Measurements from ENCODE around the gene TH. TPM values are rescaled to one million over a fixed set of nuclear protein-coding genes. Genes with fewer than 3 reads are reported as not detected.

TH gene
- total and polyA plus RNA-seq, 9 of the 15 experiments (the other 6 are each of a cell fraction or from before 2014, with no cell fraction given): not detected

DNA sequence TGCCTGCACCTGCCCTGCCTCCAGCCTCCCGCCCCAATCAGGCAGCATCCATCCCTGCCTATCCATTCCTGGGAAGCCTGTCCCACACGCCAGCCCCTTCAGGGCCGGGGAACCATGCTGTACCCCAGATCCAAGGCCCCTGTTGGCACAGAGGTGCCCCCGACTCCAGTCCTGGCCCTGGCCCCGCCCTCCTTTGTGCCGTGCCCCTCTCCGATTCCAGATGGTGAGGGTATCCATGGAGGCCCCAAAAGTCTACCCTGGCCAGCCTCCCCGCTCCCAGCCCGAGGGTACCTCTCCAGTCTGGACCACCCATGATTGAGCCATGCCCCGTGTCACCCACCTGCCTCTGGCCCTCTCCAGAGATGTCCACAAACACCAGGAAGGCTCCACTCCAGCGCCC is 2.7 kb upstream of the TH start:
- Histone ChIP-seq H3K4me1 (replicated peaks in 1 of 2; ENCODE audit: control insufficient read depth in 2 of 2, insufficient read depth in 2 of 2, low read length in 2 of 2) (peaks cover 0 to 15% of the 10 kb centered on the region in 2 experiments; a peak in 2 of 5 replicates), H3K4me3 (no peak overlapping the region), H4K20me1 (replicated peaks; ENCODE audit: control insufficient read depth, insufficient read depth, low read length) (no peaks in the 10 kb centered on the region; the same call in none of the 2 replicates), H2AFZ (ENCODE audit: low read depth, low read length) (no peak overlapping the region), H3K4me2 (ENCODE audit: insufficient read depth, low read length) (no peak overlapping the region), H3K79me2 (ENCODE audit: control insufficient read depth, insufficient read depth, low read length) (no peaks in the 10 kb centered on the region), H3K27me3 (ENCODE audit: control insufficient read depth in 2 of 2, insufficient read depth in 2 of 2, low read length in 2 of 2) (peaks cover 7 to 47% of the 10 kb centered on the region in 2 experiments; a peak in 4 of 5 replicates), H3K9me3 (replicated peaks; ENCODE audit: control insufficient read depth, insufficient read depth, low read depth, low read length) (no peaks in the 10 kb centered on the region; the same call in 1 of the 2 replicates), H3K9me1 (ENCODE audit: control insufficient read depth, insufficient read depth, low read length) (no peaks in the 10 kb centered on the region), H3K36me3 (ENCODE audit: control insufficient read depth, insufficient read depth, low read length) (no peaks in the 10 kb centered on the region), H3K27ac (ENCODE audit: extremely low read depth, low read depth, low read length) (no peak overlapping the region), H3K9ac (ENCODE audit: insufficient read depth in 1 of 2, low read depth in 2 of 2, low read length in 2 of 2) (no peak overlapping the region)
- ChIA-PET POLR2A (no interaction called here), CTCF (ENCODE audit: low intra/inter-chr PET ratio) (no interaction called here)
- intact Hi-C loops (cut with micrococcal nuclease): no loop called here
- WGBS (ENCODE audit: insufficient coverage, low coverage, missing lambda C conversion rate): 5% methylated on average over 11 of the region's 11 CpGs
- in situ Hi-C loops (cut with MboI): no loop called here
- no TSS peak for BruUV-seq (replicated peaks)
- no peak for FAIRE-seq
- DNase-seq (ENCODE audit: extremely low read depth in 1 of 4, low spot score in 3 of 4): no peak
- no peak for ATAC-seq
- TF ChIP-seq ZMIZ1 (IDR thresholded peaks at IDR 0.05; ENCODE audit: low read depth in 2 of 2, low read length in 2 of 2) (no peak), MTF1 (CRISPR knock-in tag; IDR thresholded peaks at IDR 0.05; ENCODE audit: borderline replicate concordance) (no peak)
- TF ChIP-seq, protein P1, sequence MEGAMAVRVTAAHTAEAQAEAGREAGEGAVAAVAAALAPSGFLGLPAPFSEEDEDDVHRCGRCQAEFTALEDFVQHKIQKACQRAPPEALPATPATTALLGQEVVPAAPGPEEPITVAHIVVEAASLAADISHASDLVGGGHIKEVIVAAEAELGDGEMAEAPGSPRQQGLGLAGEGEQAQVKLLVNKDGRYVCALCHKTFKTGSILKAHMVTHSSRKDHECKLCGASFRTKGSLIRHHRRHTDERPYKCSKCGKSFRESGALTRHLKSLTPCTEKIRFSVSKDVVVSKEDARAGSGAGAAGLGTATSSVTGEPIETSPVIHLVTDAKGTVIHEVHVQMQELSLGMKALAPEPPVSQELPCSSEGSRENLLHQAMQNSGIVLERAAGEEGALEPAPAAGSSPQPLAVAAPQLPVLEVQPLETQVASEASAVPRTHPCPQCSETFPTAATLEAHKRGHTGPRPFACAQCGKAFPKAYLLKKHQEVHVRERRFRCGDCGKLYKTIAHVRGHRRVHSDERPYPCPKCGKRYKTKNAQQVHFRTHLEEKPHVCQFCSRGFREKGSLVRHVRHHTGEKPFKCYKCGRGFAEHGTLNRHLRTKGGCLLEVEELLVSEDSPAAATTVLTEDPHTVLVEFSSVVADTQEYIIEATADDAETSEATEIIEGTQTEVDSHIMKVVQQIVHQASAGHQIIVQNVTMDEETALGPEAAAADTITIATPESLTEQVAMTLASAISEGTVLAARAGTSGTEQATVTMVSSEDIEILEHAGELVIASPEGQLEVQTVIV (CRISPR knock-in tag; IDR thresholded peaks at IDR 0.05; ENCODE audit: borderline replicate concordance): no peak

Data from K562 (cell line).